OCI-LY7 (cell line): ENCODE results near the gene STAM2.
"Not testable (repeated sequence)": the region's sequence is repeated elsewhere in the genome, so short reads cannot be mapped to it uniquely, and the experiment has no call there.

ENCODE experiments used
- CTCF ChIP-seq: fragments of 200-600 bp; sonication (generic); conservative IDR thresholded peaks from 2 replicates; pipeline ENCODE4 v1.5.1; 2014; ENCODE audit warnings: mild to moderate bottlenecking, antibody characterized with exemption, low read length, moderate library complexity, mixed read lengths
- EZH2phosphoT487 ChIP-seq: fragments of 200-600 bp; sonication (generic); IDR thresholded peaks from 2 replicates; pipeline ENCODE4 v1.6.1; 2018; ENCODE audit warnings: low read depth, borderline replicate concordance, mild to moderate bottlenecking, mixed run types, antibody characterized with exemption, low read length, moderate library complexity, mixed read lengths

- not testable (repeated sequence) for TF ChIP-seq CTCF, EZH2phosphoT487
These were observed 3.3 kb downstream of the STAM2 start for GRCh38 chr2:152172201-152172785.
